BLaER1 treated with 17β-estradiol and CSF1 and Interleukin-3, amounts not matched to agents 10 nM and 100 nM (cell line): Measurements from ENCODE around the gene ZNF469.

Experiments
- H3K27ac ChIP-seq, 11 experiments: shearing (Covaris generic); formaldehyde crosslinking; 2 replicates each; pipeline ENCODE4 v1.8.1; 2022
- H3K27me3 ChIP-seq, 11 experiments: shearing (Covaris generic); formaldehyde crosslinking; 2 replicates each; pipeline ENCODE4 v1.8.1; 2022
- H3K36me3 ChIP-seq, 11 experiments: shearing (Covaris generic); formaldehyde crosslinking; 2 replicates each; pipeline ENCODE4 v1.8.1; 2022
- H3K4me1 ChIP-seq, 10 experiments: shearing (Covaris generic); formaldehyde crosslinking; 2 replicates each; pipeline ENCODE4 v1.8.1; 2022
- H3K4me2 ChIP-seq, 11 experiments: shearing (Covaris generic); formaldehyde crosslinking; 2 replicates each; pipeline ENCODE4 v1.8.1; 2022
- H3K4me3 ChIP-seq, 10 experiments: shearing (Covaris generic); formaldehyde crosslinking; 2 replicates each; pipeline ENCODE4 v1.8.1; 2022
- H3K9ac ChIP-seq, 11 experiments: shearing (Covaris generic); formaldehyde crosslinking; 2 replicates each; pipeline ENCODE4 v1.8.1; 2022
- H3K9me3 ChIP-seq, 11 experiments: shearing (Covaris generic); formaldehyde crosslinking; replicated peaks in 1 of 11; 2 replicates each; pipeline ENCODE4 v1.8.1; 2022
- H4K20me1 ChIP-seq, 11 experiments: shearing (Covaris generic); formaldehyde crosslinking; 2 replicates each; pipeline ENCODE4 v1.8.1; 2022
- Cebpa-rat ChIP-seq, 11 experiments: shearing (Covaris generic); IDR thresholded peaks; 2 replicates each; pipeline ENCODE4 v1.8.1; 2022

Gene ZNF469

GRCh38 chr16:88376835-88377726 is 5.7 kb upstream of the ZNF469 start:
- H3K4me2 ChIP-seq, result peak overlapping the region in 10 of 11 experiments; percentile 53 to 85 (median 72); a peak in 18 of 22 replicates
- H4K20me1 ChIP-seq, result peaks cover 0 to 17% (median 0%) of the 10 kb centered on the region in 11 experiments; a peak in 8 of 22 replicates
- H3K27ac ChIP-seq, result no peak overlapping the region; a peak in 1 of 22 replicates
- peaks cover under 1 to 10% (median 4%) of the 10 kb centered on the region in 11 experiments; a peak in 7 of 22 replicates for H3K9me3 ChIP-seq
- no peak overlapping the region for H3K4me3 ChIP-seq
- no peak for TF ChIP-seq Cebpa-rat (IDR thresholded peaks at IDR 0.05)
- peaks cover 13 to 63% (median 43%) of the 10 kb centered on the region in 10 experiments for H3K4me1 ChIP-seq
- peak overlapping the region in 2 of 11 experiments; percentile 27 to 29; a peak in 2 of 22 replicates for H3K9ac ChIP-seq
- peaks cover 12 to 47% (median 19%) of the 10 kb centered on the region in 11 experiments for H3K27me3 ChIP-seq
- H3K36me3 ChIP-seq, result no peaks in the 10 kb centered on the region

DNA sequence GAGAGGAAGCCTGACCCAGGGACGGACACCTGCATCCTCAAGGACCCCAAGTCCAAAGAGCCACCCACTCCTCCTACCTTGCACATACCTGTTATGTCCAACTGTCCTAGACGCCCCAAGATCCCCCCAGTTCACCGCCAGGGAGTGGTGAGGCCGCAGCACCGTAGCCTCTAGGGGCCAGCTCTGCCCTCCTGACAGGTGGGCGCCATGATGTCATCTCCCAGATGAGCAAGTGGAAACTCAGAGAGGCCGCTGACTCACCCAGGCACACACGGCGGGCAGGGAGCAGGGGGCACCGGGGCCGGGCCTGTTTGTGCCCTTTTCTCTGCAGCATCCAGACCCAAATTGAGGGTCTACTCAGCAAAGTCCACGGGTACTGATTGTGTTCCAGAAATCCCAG is 4.8 kb upstream of the ZNF469 start:
- H4K20me1 ChIP-seq, result peaks cover 0 to 26% (median 8%) of the 10 kb centered on the region in 11 experiments; a peak in 15 of 22 replicates
- H3K4me1 ChIP-seq, result peaks cover 17 to 68% (median 47%) of the 10 kb centered on the region in 10 experiments
- H3K27me3 ChIP-seq, result peaks cover 21 to 56% (median 28%) of the 10 kb centered on the region in 11 experiments
- H3K9me3 ChIP-seq, result peaks cover 0 to 9% (median 0%) of the 10 kb centered on the region in 11 experiments; a peak in 2 of 22 replicates
- no peak overlapping the region for H3K27ac ChIP-seq
- no peak overlapping the region for H3K9ac ChIP-seq
- H3K4me2 ChIP-seq, result peak overlapping the region in 3 of 11 experiments; percentile 13 to 85 (median 29); a peak in 5 of 22 replicates
- no peak for TF ChIP-seq Cebpa-rat (IDR thresholded peaks at IDR 0.05)
- H3K36me3 ChIP-seq, result no peaks in the 10 kb centered on the region
- H3K4me3 ChIP-seq, result no peak overlapping the region

GRCh38 chr16:88378401-88378800 is 4.4 kb upstream of the ZNF469 start:
- no peak for TF ChIP-seq Cebpa-rat (IDR thresholded peaks at IDR 0.05)
- Histone ChIP-seq H4K20me1 (peaks cover 0 to 30% (median 12%) of the 10 kb centered on the region in 11 experiments; a peak in 17 of 22 replicates), H3K4me2 (peak overlapping the region in 3 of 11 experiments; percentile 13 to 85 (median 29); a peak in 3 of 22 replicates), H3K27ac (no peak overlapping the region), H3K27me3 (peaks cover 25 to 60% (median 32%) of the 10 kb centered on the region in 11 experiments), H3K4me3 (no peak overlapping the region), H3K4me1 (peaks cover 22 to 68% (median 47%) of the 10 kb centered on the region in 10 experiments), H3K9ac (no peak overlapping the region), H3K36me3 (no peaks in the 10 kb centered on the region), H3K9me3 (peaks cover 0 to 9% (median 0%) of the 10 kb centered on the region in 11 experiments; a peak in 2 of 22 replicates)

GRCh38 chr16:88378836-88379693 is 3.7 kb upstream of the ZNF469 start:
- H3K4me1 ChIP-seq, result peaks cover 29 to 68% (median 52%) of the 10 kb centered on the region in 10 experiments
- H3K27me3 ChIP-seq, result peaks cover 32 to 67% (median 39%) of the 10 kb centered on the region in 11 experiments
- H3K4me2 ChIP-seq, result no peak overlapping the region
- H3K9me3 ChIP-seq, result peaks cover 0 to 9% (median 0%) of the 10 kb centered on the region in 11 experiments; a peak in 2 of 22 replicates
- H3K36me3 ChIP-seq, result no peaks in the 10 kb centered on the region
- peaks cover 0 to 37% (median 19%) of the 10 kb centered on the region in 11 experiments; a peak in 17 of 22 replicates for H4K20me1 ChIP-seq
- no peak overlapping the region for H3K4me3 ChIP-seq
- no peak overlapping the region for H3K27ac ChIP-seq
- TF ChIP-seq Cebpa-rat (IDR thresholded peaks at IDR 0.05), result no peak
- H3K9ac ChIP-seq, result no peak overlapping the region

DNA sequence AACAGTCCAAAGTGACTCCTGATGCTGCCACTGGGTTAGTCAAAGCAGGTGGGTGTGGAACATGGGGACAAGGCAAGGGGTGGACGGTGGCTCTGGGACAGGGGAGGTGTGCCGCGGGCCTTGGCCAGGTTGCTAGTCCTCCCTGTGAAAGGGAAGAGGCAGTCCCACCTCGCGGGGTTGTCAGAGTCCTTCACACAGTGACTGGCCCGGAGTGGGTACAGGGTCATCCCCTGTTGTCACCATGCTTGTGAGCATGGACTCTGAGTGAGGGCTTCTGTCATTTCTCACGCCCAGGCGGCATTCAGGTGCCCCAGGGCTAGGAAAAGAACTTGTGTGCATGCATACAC is 3.1 kb upstream of the ZNF469 start:
- no peak overlapping the region for H3K27ac ChIP-seq
- H3K4me1 ChIP-seq, result peaks cover 35 to 68% (median 54%) of the 10 kb centered on the region in 10 experiments
- no peaks in the 10 kb centered on the region for H3K36me3 ChIP-seq
- no peak overlapping the region for H3K4me3 ChIP-seq
- H3K27me3 ChIP-seq, result peaks cover 38 to 69% (median 45%) of the 10 kb centered on the region in 11 experiments
- peaks cover 0 to 43% (median 25%) of the 10 kb centered on the region in 11 experiments; a peak in 17 of 22 replicates for H4K20me1 ChIP-seq
- no peak for TF ChIP-seq Cebpa-rat (IDR thresholded peaks at IDR 0.05)
- H3K9me3 ChIP-seq, result peaks cover 0 to 9% (median 0%) of the 10 kb centered on the region in 11 experiments; a peak in 2 of 22 replicates
- H3K4me2 ChIP-seq, result no peak overlapping the region
- no peak overlapping the region for H3K9ac ChIP-seq

GRCh38 chr16:88380099-88380498 is 2.7 kb upstream of the ZNF469 start:
- Histone ChIP-seq H3K4me1 (peaks cover 35 to 64% (median 53%) of the 10 kb centered on the region in 10 experiments), H3K9ac (no peak overlapping the region), H3K9me3 (peaks cover 0 to 9% (median 0%) of the 10 kb centered on the region in 11 experiments; a peak in 2 of 22 replicates), H3K27me3 (peaks cover 42 to 69% (median 49%) of the 10 kb centered on the region in 11 experiments), H3K27ac (no peak overlapping the region), H3K4me3 (no peak overlapping the region), H3K36me3 (no peaks in the 10 kb centered on the region), H4K20me1 (peaks cover 0 to 47% (median 25%) of the 10 kb centered on the region in 11 experiments; a peak in 17 of 22 replicates), H3K4me2 (no peak overlapping the region)
- TF ChIP-seq Cebpa-rat (IDR thresholded peaks at IDR 0.05), result no peak

GRCh38 chr16:88380619-88381018 is 2.1 kb upstream of the ZNF469 start:
- H3K27ac ChIP-seq, result no peak overlapping the region
- no peaks in the 10 kb centered on the region for H3K36me3 ChIP-seq
- peaks cover 31 to 59% (median 48%) of the 10 kb centered on the region in 10 experiments for H3K4me1 ChIP-seq
- no peak overlapping the region for H3K9ac ChIP-seq
- no peak overlapping the region for H3K4me3 ChIP-seq
- peaks cover 0 to 9% (median 0%) of the 10 kb centered on the region in 11 experiments; a peak in 2 of 22 replicates for H3K9me3 ChIP-seq
- TF ChIP-seq Cebpa-rat (IDR thresholded peaks at IDR 0.05), result no peak
- H3K4me2 ChIP-seq, result no peak overlapping the region
- H4K20me1 ChIP-seq, result peaks cover 0 to 49% (median 25%) of the 10 kb centered on the region in 11 experiments; a peak in 17 of 22 replicates
- H3K27me3 ChIP-seq, result peaks cover 47 to 69% (median 53%) of the 10 kb centered on the region in 11 experiments

GRCh38 chr16:88381820-88382451 is 823 bp upstream of the ZNF469 start:
- peaks cover 0 to 9% (median 0%) of the 10 kb centered on the region in 11 experiments; a peak in 2 of 22 replicates for H3K9me3 ChIP-seq
- H3K36me3 ChIP-seq, result no peaks in the 10 kb centered on the region
- no peak overlapping the region for H3K9ac ChIP-seq
- peaks cover 22 to 46% (median 34%) of the 10 kb centered on the region in 10 experiments for H3K4me1 ChIP-seq
- TF ChIP-seq Cebpa-rat (IDR thresholded peaks at IDR 0.05), result no peak
- no peak overlapping the region for H3K4me3 ChIP-seq
- H3K27ac ChIP-seq, result no peak overlapping the region
- peaks cover 0 to 40% (median 27%) of the 10 kb centered on the region in 11 experiments; a peak in 17 of 22 replicates for H4K20me1 ChIP-seq
- peak overlapping the region in 2 of 11 experiments; percentile 77 to 81; a peak in 1 of 22 replicates for H3K4me2 ChIP-seq
- peaks cover 55 to 69% (median 61%) of the 10 kb centered on the region in 11 experiments for H3K27me3 ChIP-seq
